Mesodermal cell (in vitro differentiated cells): ENCODE data around the gene MYBPC2.

Source experiments
- H3K27ac ChIP-seq: 2 replicates; pipeline ENCODE4 v1.7.0; 2013; ENCODE audit warnings: mild to moderate bottlenecking, low read depth, low read length, moderate library complexity; ENCODE audit not compliant: severe bottlenecking
- H3K36me3 ChIP-seq: 2 replicates; pipeline ENCODE4 v1.7.1; 2013; ENCODE audit warnings: mild to moderate bottlenecking, low read length, moderate library complexity; ENCODE audit not compliant: control insufficient read depth, insufficient read depth
- H3K4me1 ChIP-seq: one replicate; pipeline ENCODE4 v1.7.1; 2013; ENCODE audit warnings: mild to moderate bottlenecking, low read length; ENCODE audit not compliant: insufficient read depth, control insufficient read depth, poor library complexity, severe bottlenecking
- H3K4me3 ChIP-seq: 2 replicates; pipeline ENCODE4 v1.7.0; 2013; ENCODE audit warnings: low read length, control low read depth, mild to moderate bottlenecking; ENCODE audit not compliant: insufficient read depth, poor library complexity, severe bottlenecking; ENCODE audit errors: extremely low read depth
- H3K9me3 ChIP-seq: 2 replicates; pipeline ENCODE4 v1.7.1; 2013; ENCODE audit warnings: mild to moderate bottlenecking, low read length, moderate library complexity; ENCODE audit not compliant: control insufficient read depth
- WGBS, 2 experiments: methylation state at CpG; one replicate each; pipeline ENCODE4 v1.1.5; 2013; ENCODE audit warnings: missing lambda C conversion rate in 2 of 2; ENCODE audit not compliant: insufficient coverage in 2 of 2; 5-methylcytosine and 5-hydroxymethylcytosine counted together

MYBPC2 gene

DNA sequence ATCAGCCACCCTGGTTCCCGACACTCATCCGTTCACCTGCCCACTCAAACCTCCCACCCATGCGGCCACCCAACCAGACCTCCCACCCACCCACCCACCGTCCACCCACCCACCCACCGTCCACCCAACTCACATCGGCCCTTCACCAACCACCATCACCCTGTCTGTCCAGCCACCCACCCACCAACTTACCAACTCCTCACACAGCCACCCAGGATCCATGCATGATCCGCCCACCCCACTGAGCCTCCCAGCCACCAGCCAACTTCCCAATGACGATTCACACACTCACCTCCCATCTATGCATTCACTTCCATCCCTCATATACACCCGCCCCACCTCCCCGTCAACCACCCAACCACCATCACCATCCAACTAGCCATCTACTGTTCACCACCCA lies 74.0 kb downstream of the MYBPC2 start:
- no peaks in the 10 kb centered on the region for H3K9me3 ChIP-seq
- 93 to 94% methylated on average over 2 to 4 of the region's 10 CpGs for WGBS, 2 experiments
- no peak overlapping the region for H3K4me3 ChIP-seq
- H3K4me1 ChIP-seq: no peaks in the 10 kb centered on the region
- H3K36me3 ChIP-seq: no peaks in the 10 kb centered on the region
- H3K27ac ChIP-seq: no peak overlapping the region

DNA sequence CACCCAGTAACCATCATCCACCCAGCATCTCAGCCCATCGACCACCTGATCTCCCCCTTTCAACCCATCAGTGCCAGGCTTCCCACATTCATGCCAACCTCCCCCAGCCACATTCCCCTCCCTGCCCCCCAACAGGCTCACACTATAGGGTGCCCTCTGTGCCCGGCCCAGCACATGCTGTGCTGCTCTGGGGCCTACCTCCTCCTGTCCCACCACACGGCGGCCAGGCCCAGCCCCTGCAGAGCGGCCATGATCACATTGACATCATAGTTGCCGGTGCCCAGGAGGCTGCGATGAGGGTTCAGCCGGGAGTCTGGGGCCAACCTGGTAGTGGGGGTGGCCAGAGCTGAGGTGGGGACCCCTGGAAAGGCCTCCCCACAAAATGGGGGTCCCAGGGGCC lies 74.7 kb downstream of the MYBPC2 start:
- 83 to 96% methylated on average over 7 to 8 of the region's 8 CpGs for WGBS, 2 experiments
- no peak overlapping the region for H3K27ac ChIP-seq

DNA sequence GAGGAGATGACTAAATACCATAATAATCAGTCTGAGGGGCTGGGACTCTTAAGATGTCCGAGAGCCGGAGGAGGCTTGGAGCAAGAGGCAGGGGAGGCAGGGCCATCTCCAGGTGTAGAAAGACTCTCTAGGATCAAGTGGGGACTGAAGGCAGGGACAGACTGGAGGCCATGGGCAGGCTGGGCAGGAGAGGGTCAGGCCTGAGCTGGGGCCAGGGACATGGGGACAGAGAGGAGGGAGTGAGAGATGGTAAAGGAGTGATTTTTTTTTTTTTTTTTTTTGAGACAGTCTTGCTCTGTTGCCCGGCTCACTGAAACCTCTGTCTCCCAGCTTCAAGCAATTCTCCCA lies 76.1 kb downstream of the MYBPC2 start:
- H3K27ac ChIP-seq: no peak overlapping the region
- WGBS, 2 experiments: 69 to 86% methylated on average over 2 of the region's 3 CpGs
- no peak overlapping the region for H3K4me3 ChIP-seq
- H3K36me3 ChIP-seq: no peaks in the 10 kb centered on the region
- H3K9me3 ChIP-seq: no peaks in the 10 kb centered on the region
- H3K4me1 ChIP-seq: no peaks in the 10 kb centered on the region

More for the DNA sequence above, 74.7 kb downstream of the MYBPC2 start:
- H3K4me3 ChIP-seq: no peak overlapping the region
- H3K36me3 ChIP-seq: no peaks in the 10 kb centered on the region
- H3K9me3 ChIP-seq: no peaks in the 10 kb centered on the region
- no peaks in the 10 kb centered on the region for H3K4me1 ChIP-seq

DNA sequence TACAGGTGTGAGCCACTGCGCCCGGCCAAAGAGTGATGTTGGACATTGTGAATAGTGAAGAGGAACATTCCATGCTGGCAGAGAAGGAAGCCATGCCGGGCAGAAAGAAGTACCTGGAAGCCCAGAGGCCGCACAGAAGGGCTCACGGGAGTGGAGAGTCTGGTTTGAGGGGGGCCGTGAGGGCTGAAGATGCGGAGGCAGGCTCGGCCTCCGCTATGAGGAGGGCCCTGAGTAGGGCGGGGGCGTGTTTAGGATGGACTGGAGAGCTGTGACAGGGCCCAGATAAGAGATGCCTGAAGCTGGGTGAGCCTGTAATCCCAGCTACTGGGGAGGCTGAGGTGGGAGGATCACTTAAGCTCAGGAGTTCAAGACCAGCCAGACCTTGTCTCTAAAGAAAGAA lies 76.7 kb downstream of the MYBPC2 start:
- Histone ChIP-seq H3K27ac (no peak overlapping the region), H3K4me3 (no peak overlapping the region), H3K4me1 (no peaks in the 10 kb centered on the region), H3K9me3 (no peaks in the 10 kb centered on the region), H3K36me3 (no peaks in the 10 kb centered on the region)
- 85 to 86% methylated on average over 9 to 11 of the region's 11 CpGs for WGBS, 2 experiments

DNA sequence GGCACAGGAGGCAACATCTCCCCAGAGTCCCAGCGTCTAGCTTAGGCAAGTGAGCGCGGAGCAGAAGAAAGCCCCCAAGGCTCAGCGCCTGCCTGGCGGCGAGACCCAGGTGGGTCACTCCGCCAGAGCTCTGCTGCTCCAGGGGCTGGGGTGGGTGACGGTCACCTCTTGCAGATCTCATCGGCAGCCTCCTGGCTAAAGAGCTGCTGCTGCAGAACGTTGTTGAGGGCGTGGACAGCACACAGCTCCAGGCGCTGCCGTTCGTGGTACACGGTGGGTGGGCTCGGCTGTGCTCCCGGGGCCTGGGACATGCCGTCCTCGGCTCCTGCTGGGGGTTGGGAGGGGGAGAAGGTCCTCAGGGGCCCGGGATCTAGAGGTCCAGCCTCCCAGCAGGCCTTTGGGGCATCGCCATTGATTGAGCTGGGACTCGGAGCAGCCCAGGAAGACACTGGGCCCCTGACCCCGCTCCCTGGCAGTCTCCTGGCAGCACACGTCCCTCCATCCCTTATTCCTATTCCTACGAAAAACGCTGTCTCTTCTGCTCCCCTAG lies 77.5 kb downstream of the MYBPC2 start:
- H3K4me1 ChIP-seq: no peaks in the 10 kb centered on the region
- 62 to 70% methylated on average over 18 to 21 of the region's 26 CpGs for WGBS, 2 experiments
- peak overlapping the region; percentile 78 for H3K27ac ChIP-seq
- H3K36me3 ChIP-seq: no peaks in the 10 kb centered on the region
- no peaks in the 10 kb centered on the region for H3K9me3 ChIP-seq
- H3K4me3 ChIP-seq: peak overlapping the region; percentile 52

DNA sequence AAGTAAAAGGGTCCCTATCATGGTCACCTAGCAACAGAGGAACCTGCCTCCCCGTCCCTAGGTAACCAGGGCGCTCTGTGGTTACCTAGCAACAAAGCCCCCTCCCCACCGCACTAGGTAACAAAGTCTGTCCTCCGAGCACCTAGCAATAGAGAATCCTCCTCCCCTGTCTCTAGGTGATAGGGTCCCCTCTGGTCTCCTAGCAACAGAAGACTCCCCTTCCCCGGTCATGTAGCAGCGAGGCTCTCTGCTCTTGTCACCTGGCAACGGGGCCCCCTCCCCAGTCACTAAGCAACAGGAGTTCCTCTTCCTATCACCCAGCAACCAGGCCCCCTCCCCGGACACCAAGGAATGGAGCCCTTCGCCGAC lies 78.0 kb downstream of the MYBPC2 start:
- WGBS, 2 experiments: 26 to 31% methylated on average over 7 to 9 of the region's 10 CpGs
- Histone ChIP-seq H3K4me3 (peak overlapping the region; percentile 52), H3K36me3 (no peaks in the 10 kb centered on the region), H3K4me1 (no peaks in the 10 kb centered on the region), H3K9me3 (no peaks in the 10 kb centered on the region), H3K27ac (peak overlapping the region; percentile 78)

DNA sequence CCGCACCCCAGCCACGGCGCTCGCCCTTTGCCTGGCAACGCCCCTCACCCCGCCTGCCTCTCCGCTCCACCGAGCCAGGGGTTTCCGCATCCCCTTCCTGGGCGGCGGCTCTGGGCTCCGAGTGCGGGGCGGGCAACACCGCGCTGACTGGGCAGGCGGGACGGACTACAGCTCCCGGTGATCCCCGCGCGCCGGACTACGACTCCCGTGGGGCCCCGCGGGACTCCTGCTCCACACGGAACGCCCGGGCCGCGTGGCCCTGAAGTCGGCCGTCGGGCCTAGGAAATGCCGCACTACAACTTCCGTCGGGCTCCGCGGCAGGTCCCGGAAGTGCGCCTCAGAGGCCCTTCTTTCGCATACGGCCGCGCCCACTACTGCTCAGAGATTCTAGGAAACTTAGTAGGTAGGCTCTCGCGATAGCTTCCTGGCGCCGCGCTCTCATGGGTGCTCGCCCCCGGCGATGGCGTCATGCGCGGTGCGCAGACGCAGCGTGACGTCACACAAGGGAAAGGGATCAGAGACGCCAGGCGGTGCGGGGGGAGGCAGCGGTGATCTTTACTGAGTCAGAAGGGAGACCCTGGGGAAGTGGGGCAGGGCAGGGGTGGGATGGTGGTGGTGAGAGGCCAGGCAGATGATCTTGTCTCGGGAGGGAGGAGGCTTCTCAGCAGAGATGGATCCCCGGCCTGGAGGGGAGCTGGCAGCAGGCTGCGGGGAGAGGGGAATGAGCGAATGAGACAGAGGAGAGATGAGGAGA lies 78.6 kb downstream of the MYBPC2 start, which contains the start of gene JOSD2:
Gene JOSD2 (minus strand): TSS at position 123 of the 754 bp plus-strand sequence. CDS start 760 bp downstream, outside the sequence.
- no peaks in the 10 kb centered on the region for H3K4me1 ChIP-seq
- H3K36me3 ChIP-seq: no peaks in the 10 kb centered on the region
- WGBS, 2 experiments: 17 to 26% methylated on average over 55 to 64 of the region's 69 CpGs
- peak within 1 kb of the TSS; percentile 78 for H3K27ac ChIP-seq
- H3K4me3 ChIP-seq: peak within 1 kb of the TSS; percentile 52
- H3K9me3 ChIP-seq: no peaks in the 10 kb centered on the region

DNA sequence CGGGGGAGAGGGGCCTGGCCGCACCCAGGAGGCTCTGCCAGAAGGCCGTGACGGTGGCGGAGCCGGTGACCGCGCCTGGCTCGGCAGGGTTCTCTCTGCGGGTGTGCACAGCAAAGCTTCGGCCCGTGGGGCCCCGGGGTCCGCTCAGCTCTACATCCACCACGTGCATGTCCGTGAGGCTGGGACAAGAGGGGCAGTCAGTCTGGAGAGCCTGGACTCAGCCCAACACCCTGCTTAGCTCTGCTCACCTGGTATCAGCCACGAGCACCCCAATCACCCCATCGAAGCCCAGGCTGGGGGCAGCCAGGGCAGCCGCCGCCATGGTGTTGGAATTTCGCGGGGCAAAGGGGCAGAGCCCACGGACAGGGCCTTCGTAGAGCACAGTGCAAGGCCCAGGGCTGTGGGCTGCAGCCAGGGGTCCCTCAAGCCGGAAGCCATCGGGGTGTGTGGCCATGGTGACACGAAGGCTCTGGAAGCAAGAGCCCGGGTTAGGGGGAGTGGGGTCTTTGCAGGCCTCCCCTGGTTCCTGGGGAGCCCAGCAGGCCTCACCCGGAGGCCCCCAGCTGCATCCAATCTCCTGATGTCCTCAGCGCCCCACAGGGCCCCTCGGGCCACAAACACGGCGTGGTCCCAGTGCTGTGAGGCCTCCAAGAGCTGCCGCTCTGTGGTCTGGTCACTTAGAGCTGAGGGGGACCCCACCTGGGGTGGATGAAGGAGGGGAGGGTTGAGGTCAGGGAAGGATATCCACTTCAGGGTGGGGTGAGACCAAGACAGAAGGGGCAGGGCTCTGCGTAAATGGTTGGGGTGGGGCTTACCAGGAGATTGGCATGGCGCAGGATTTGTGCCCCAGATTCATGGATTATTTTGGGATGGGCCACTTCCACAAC lies 79.7 kb downstream of the MYBPC2 start:
- Histone ChIP-seq H3K4me3 (no peak overlapping the region), H3K27ac (no peak overlapping the region), H3K9me3 (no peaks in the 10 kb centered on the region), H3K36me3 (peaks cover 1% of the 10 kb centered on the region), H3K4me1 (no peaks in the 10 kb centered on the region)
- 95 to 96% methylated on average over 31 to 32 of the region's 36 CpGs for WGBS, 2 experiments

DNA sequence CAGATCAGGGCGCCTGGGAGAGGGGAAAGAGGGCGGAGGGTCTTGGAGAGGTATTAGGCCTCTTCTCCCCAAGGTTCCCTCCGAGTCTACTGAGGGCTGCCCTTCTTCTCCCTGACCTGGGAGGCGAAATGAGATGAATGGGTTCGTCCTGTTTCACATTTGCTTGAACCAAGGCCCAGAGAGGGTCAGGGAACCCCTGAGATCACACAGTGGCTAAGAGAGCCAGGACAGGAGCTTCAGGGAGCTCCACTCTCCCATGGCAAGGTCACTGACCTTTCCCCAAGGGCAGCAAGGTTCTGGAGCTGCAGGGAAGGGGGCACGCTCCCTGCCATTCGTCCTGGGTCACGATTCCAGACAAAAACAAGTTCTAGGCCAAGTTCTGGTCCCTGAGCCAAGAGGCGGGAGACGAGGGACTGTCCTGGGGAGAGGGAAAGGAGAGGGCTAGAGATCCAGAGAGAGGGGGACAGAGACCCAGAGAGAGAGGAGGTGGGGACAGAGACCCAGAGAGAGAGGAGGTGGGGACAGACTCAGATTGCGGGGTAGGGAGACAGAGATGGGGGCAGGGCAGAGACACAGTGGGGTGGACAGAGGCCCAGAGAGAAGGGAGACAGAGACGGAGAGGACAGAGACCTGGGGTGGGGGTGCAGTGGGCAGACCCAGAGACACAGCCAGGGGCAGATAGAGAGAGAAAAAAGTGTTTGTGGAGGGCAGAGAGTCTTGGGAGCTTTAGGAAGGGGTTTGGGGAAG lies 80.5 kb downstream of the MYBPC2 start:
- Histone ChIP-seq H3K4me1 (no peaks in the 10 kb centered on the region), H3K9me3 (no peaks in the 10 kb centered on the region), H3K36me3 (peaks cover 9% of the 10 kb centered on the region), H3K27ac (no peak overlapping the region), H3K4me3 (no peak overlapping the region)
- WGBS, 2 experiments: 85 to 90% methylated on average over 11 to 12 of the region's 12 CpGs

DNA sequence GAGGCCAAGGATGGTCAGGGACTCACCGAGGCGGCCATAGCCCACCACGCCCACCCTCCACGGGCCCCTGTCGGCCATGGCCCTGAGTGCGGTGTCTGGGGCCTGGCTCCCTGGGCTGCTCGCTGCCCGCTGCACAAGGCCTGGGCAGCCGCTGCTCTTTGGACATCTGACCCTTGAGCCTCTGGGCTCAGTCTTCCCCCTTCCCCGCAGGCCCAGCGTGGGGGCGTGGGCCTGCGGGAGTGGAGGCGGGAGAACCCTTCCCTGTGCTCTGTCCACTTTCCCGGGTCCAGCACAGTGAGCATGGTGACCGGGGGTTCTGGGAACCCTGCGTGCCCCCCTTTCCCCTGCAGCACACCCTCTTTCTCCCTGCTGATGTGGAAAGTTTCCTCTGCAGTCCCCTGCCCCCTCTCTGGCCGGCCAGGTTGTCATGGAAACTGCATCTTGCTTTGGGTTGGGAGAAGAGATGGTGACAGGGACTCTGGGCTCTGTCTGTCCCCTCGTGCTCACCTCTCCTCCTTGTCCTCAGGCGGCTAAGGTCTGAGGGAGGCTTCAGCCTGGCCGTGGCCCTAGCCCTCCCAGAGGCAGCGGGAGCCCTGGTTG lies 81.2 kb downstream of the MYBPC2 start, which contains the start of gene ASPDH:
Gene ASPDH (minus strand): TSS at position 168 of the 600 bp plus-strand sequence. CDS start 90 bp downstream, at position 78.
- no peaks in the 10 kb centered on the region for H3K9me3 ChIP-seq
- H3K36me3 ChIP-seq: peaks cover 14% of the 10 kb centered on the region
- H3K27ac ChIP-seq: no peak within 1 kb of the TSS
- WGBS, 2 experiments: 80 to 87% methylated on average over 21 of the region's 22 CpGs
- H3K4me1 ChIP-seq: no peaks in the 10 kb centered on the region
- H3K4me3 ChIP-seq: no peak within 1 kb of the TSS
